Neural progenitor cell (in vitro differentiated cells): ENCODE results near the gene MRPL50.

Source experiments
- CTCF ChIP-seq: fragments of 200-600 bp; sonication (generic); IDR thresholded peaks from 2 replicates; pipeline ENCODE4 v1.5.1; 2017; ENCODE audit warnings: antibody characterized with exemption, mild to moderate bottlenecking
- EZH2 ChIP-seq: fragments of 200-600 bp; sonication (generic); IDR thresholded peaks from 2 replicates; pipeline ENCODE4 v1.6.1; 2017; ENCODE audit warnings: antibody characterized with exemption, mild to moderate bottlenecking, moderate library complexity
- EZH2phosphoT487 ChIP-seq: fragments of 200-600 bp; sonication (generic); IDR thresholded peaks from 2 replicates; pipeline ENCODE4 v1.6.1; 2017; ENCODE audit warnings: antibody characterized with exemption

GRCh38 chr9:101354765-101355708 lies 43.4 kb downstream of the MRPL50 start:
- TF ChIP-seq CTCF (no peak), EZH2phosphoT487 (no peak), EZH2 (no peak)
